HL-60/S4 treated with retinoic acid at 250 ng/mL for 4 days and 3 days (cell line): ENCODE data around the gene RABEP1.
"Not testable (repeated sequence)": the region's sequence is repeated elsewhere in the genome, so short reads cannot be mapped to it uniquely, and the experiment has no call there.

ENCODE experiments used
- in situ Hi-C: fragments of 300-500 bp; cut with MboI; formaldehyde crosslinking; loops from 2 replicates; pipeline ENCODE4 v1.7.0; 2022; ENCODE audit warnings: low sequenced_read_pairs

The RABEP1 gene

GRCh38 chr17:5418858-5419355 lies 136.8 kb downstream of the RABEP1 start:
- in situ Hi-C loops, result no loop called here

- in situ Hi-C loops, result no loop called here
Observed at GRCh38 chr17:5419356-5419958, 137.4 kb downstream of the RABEP1 start, which contains the start of gene NUP88. Gene NUP88 (minus strand): TSS chr17:5419662. CDS start chr17:5419650, 12 bp downstream.

- in situ Hi-C loops, result no loop called here
Observed at GRCh38 chr17:5419959-5420653, 138.0 kb downstream of the RABEP1 start, which contains the start of gene RPAIN. Gene RPAIN (plus strand): TSS chr17:5420182. CDS start chr17:5420211, 29 bp downstream.

- in situ Hi-C loops, result no loop called here
Observed at GRCh38 chr17:5422505-5422904, 140.4 kb downstream of the RABEP1 start.

- in situ Hi-C loops, result no loop called here
Observed at GRCh38 chr17:5424909-5425308, 142.8 kb downstream of the RABEP1 start.

GRCh38 chr17:5425826-5426225 lies 143.7 kb downstream of the RABEP1 start:
- in situ Hi-C loops, result no loop called here

- in situ Hi-C loops, result no loop called here
Observed at GRCh38 chr17:5429191-5429887, 147.3 kb downstream of the RABEP1 start.

- in situ Hi-C loops, result no loop called here
Observed at GRCh38 chr17:5430413-5430999, 148.4 kb downstream of the RABEP1 start.

- in situ Hi-C loops, result not testable (repeated sequence)
Observed at GRCh38 chr17:5431234-5431633, 149.2 kb downstream of the RABEP1 start.

GRCh38 chr17:5431949-5432556 lies 150.0 kb downstream of the RABEP1 start:
- in situ Hi-C loops, result no loop called here

- in situ Hi-C loops, result no loop called here
Observed at GRCh38 chr17:5434984-5435383, 152.9 kb downstream of the RABEP1 start.
